MM.1S (cell line): Measurements from ENCODE around the gene PCNX1.

Experiments used
- CTCF ChIP-seq: fragments of 300-600 bp; sonication (generic); IDR thresholded peaks from 2 replicates; pipeline ENCODE4 v1.5.1; 2016; ENCODE audit warnings: antibody characterized with exemption, low read length, mixed read lengths
- EZH2 ChIP-seq: fragments of 300-600 bp; sonication (generic); optimal IDR thresholded peaks from 2 replicates; pipeline ENCODE3; 2017; ENCODE audit warnings: low read depth, mild to moderate bottlenecking, antibody characterized with exemption, low read length, mixed read lengths

- TF ChIP-seq CTCF (peak; percentile 58), EZH2 (no peak)
Measured at GRCh38 chr14:71103662-71104484, 196.6 kb downstream of the PCNX1 start.
